Neuronal stem cell (in vitro differentiated cells): ENCODE measurements around the gene GRIN2A.
A peak's percentile ranks its signal among the peaks of the same experiment; 100 is the strongest.

Experiments
- DNase-seq: peaks from one replicate; pipeline ENCODE4 v3.0.0-alpha.2; 2013; ENCODE audit warnings: low spot score
- H2AFZ ChIP-seq: one replicate; pipeline ENCODE4 v1.6.1; 2013; ENCODE audit warnings: mild to moderate bottlenecking, low read length, inconsistent platforms
- H2AK5ac ChIP-seq: 2 replicates; pipeline ENCODE4 v1.6.1; 2013; ENCODE audit warnings: low read depth, mild to moderate bottlenecking, inconsistent platforms, low read length, moderate library complexity, mixed read lengths
- H2BK120ac ChIP-seq: 2 replicates; pipeline ENCODE4 v1.6.1; 2013; ENCODE audit warnings: low read depth, mild to moderate bottlenecking, inconsistent platforms, low read length, moderate library complexity, mixed read lengths
- H2BK12ac ChIP-seq: one replicate; pipeline ENCODE4 v1.6.1; 2013; ENCODE audit warnings: low read length, inconsistent platforms
- H2BK15ac ChIP-seq: 2 replicates; pipeline ENCODE4 v1.6.1; 2013; ENCODE audit warnings: mild to moderate bottlenecking, low read length, inconsistent platforms, mixed read lengths
- H2BK5ac ChIP-seq: one replicate; pipeline ENCODE4 v1.6.1; 2013; ENCODE audit warnings: inconsistent platforms, mild to moderate bottlenecking, low read length, moderate library complexity
- H3K14ac ChIP-seq: one replicate; pipeline ENCODE4 v1.6.1; 2013; ENCODE audit warnings: low read length, inconsistent platforms
- H3K18ac ChIP-seq: 2 replicates; pipeline ENCODE4 v1.6.1; 2013; ENCODE audit warnings: low read length, inconsistent platforms
- H3K23ac ChIP-seq: 2 replicates; pipeline ENCODE4 v1.6.1; 2013; ENCODE audit warnings: low read depth, mild to moderate bottlenecking, mixed read lengths, low read length, inconsistent platforms; ENCODE audit not compliant: poor library complexity
- H3K27ac ChIP-seq: replicated peaks from 3 replicates; pipeline ENCODE4 v1.5.1; 2013; ENCODE audit warnings: low read length, inconsistent platforms
- H3K27me3 ChIP-seq, 3 experiments: 2 replicates each; pipeline ENCODE4 v1.6.1; 2013; ENCODE audit warnings: low read length in 3 of 3, mild to moderate bottlenecking in 2 of 3, inconsistent platforms in 1 of 3, low read depth in 1 of 3, mixed read lengths in 1 of 3, moderate library complexity in 1 of 3; ENCODE audit not compliant: control insufficient read depth in 3 of 3, insufficient read depth in 3 of 3
- H3K36me3 ChIP-seq, 2 donors: replicated peaks in 1 of 2; 2 replicates each; pipeline ENCODE4 v1.6.1; 2013; ENCODE audit warnings: low read length in 2 of 2; ENCODE audit not compliant: control insufficient read depth in 2 of 2, insufficient read depth in 2 of 2
- H3K4ac ChIP-seq: 2 replicates; pipeline ENCODE4 v1.6.1; 2013; ENCODE audit warnings: inconsistent platforms, mild to moderate bottlenecking, low read length, moderate library complexity
- H3K4me1 ChIP-seq, 2 donors: 1 replicate in 1 of 2; 2 replicates in 1 of 2; pipeline ENCODE4 v1.6.1; 2013; ENCODE audit warnings: low read length in 2 of 2, low read depth in 1 of 2; ENCODE audit not compliant: control insufficient read depth in 2 of 2, insufficient read depth in 1 of 2
- H3K4me2 ChIP-seq: one replicate; pipeline ENCODE4 v1.6.1; 2013; ENCODE audit warnings: mild to moderate bottlenecking, low read length, inconsistent platforms; ENCODE audit not compliant: insufficient read depth, poor library complexity, severe bottlenecking
- H3K4me3 ChIP-seq, 2 donors: 2 replicates each; pipeline ENCODE4 v1.5.1; 2013; ENCODE audit warnings: low read length in 2 of 2, mild to moderate bottlenecking in 2 of 2, inconsistent platforms in 1 of 2, moderate library complexity in 1 of 2
- H3K79me1 ChIP-seq: one replicate; pipeline ENCODE4 v1.6.1; 2013; ENCODE audit warnings: low read depth, mild to moderate bottlenecking, inconsistent platforms, low read length, moderate library complexity
- H3K9ac ChIP-seq: one replicate; pipeline ENCODE4 v1.6.1; 2013; ENCODE audit warnings: mild to moderate bottlenecking, low read depth, low read length, inconsistent platforms; ENCODE audit not compliant: poor library complexity
- H3K9me3 ChIP-seq, 2 donors: replicated peaks in 1 of 2; 2 replicates each; pipeline versions ENCODE3 to v1.6.1; 2013; ENCODE audit warnings: low read length in 2 of 2, mild to moderate bottlenecking in 2 of 2, inconsistent platforms in 1 of 2, low read depth in 1 of 2, mixed read lengths in 1 of 2, moderate library complexity in 1 of 2; ENCODE audit not compliant: control insufficient read depth in 2 of 2, insufficient read depth in 1 of 2
- H4K8ac ChIP-seq: one replicate; pipeline ENCODE4 v1.6.1; 2013; ENCODE audit warnings: low read depth, mild to moderate bottlenecking, inconsistent platforms, low read length, moderate library complexity
- H4K91ac ChIP-seq: one replicate; pipeline ENCODE4 v1.6.1; 2013; ENCODE audit warnings: low read length, low read depth, mild to moderate bottlenecking, inconsistent platforms; ENCODE audit not compliant: poor library complexity
- WGBS, 2 donors: extraction: QIAGEN DNeasy Blood & Tissue Kit; methylation state at CpG; one replicate each; pipeline ENCODE4 v1.1.7; 2013; ENCODE audit warnings: missing lambda C conversion rate in 2 of 2, mixed read lengths in 1 of 2; ENCODE audit not compliant: insufficient read length in 2 of 2, insufficient replicate concordance in 1 of 2; ENCODE audit errors: extremely low coverage in 2 of 2; 5-methylcytosine and 5-hydroxymethylcytosine counted together

The GRIN2A gene

GRCh38 chr16:10048850-10049249, 133.4 kb downstream of the GRIN2A start:
- Histone ChIP-seq H3K18ac (no peak overlapping the region), H3K4ac (no peak overlapping the region), H2AK5ac (no peak overlapping the region), H2BK12ac (no peak overlapping the region), H3K9me3 (no peaks in the 10 kb centered on the region), H3K4me2 (no peak overlapping the region), H3K36me3 (no peaks in the 10 kb centered on the region), H3K27me3 (no peaks in the 10 kb centered on the region), H2BK5ac (no peak overlapping the region), H3K4me1 (no peaks in the 10 kb centered on the region), H3K79me1 (no peaks in the 10 kb centered on the region), H2AFZ (no peak overlapping the region), H3K14ac (no peak overlapping the region), H3K4me3 (no peak overlapping the region), H3K23ac (no peak overlapping the region), H3K27ac (no peak overlapping the region), H4K8ac (no peak overlapping the region), H4K91ac (no peak overlapping the region), H2BK120ac (no peak overlapping the region), H3K9ac (no peak overlapping the region), H2BK15ac (no peak overlapping the region)
- DNase-seq, result no peak
- WGBS, 2 donors, result no CpG with 5 or more reads among the region's 4 CpGs

- Histone ChIP-seq H2BK15ac (no peak overlapping the region), H2BK12ac (no peak overlapping the region), H3K79me1 (no peaks in the 10 kb centered on the region), H3K9me3 (no peaks in the 10 kb centered on the region), H3K23ac (no peak overlapping the region), H3K4me3 (no peak overlapping the region), H3K4ac (no peak overlapping the region), H2BK120ac (no peak overlapping the region), H3K9ac (no peak overlapping the region), H3K4me1 (no peaks in the 10 kb centered on the region), H4K91ac (no peak overlapping the region), H2AK5ac (no peak overlapping the region), H2BK5ac (no peak overlapping the region), H2AFZ (no peak overlapping the region), H4K8ac (no peak overlapping the region), H3K14ac (no peak overlapping the region), H3K27ac (no peak overlapping the region), H3K36me3 (no peaks in the 10 kb centered on the region), H3K4me2 (no peak overlapping the region), H3K27me3 (no peaks in the 10 kb centered on the region), H3K18ac (no peak overlapping the region)
- DNase-seq, result no peak
- WGBS, 2 donors, result no CpG with 5 or more reads among the region's 4 CpGs
These were observed 136.3 kb downstream of the GRIN2A start for GRCh38 chr16:10045947-10046346.

GRCh38 chr16:10045291-10045775, 136.9 kb downstream of the GRIN2A start:
- WGBS, 2 donors, result no CpG with 5 or more reads among the region's 5 CpGs
- Histone ChIP-seq H3K9me3 (no peaks in the 10 kb centered on the region), H3K27ac (no peak overlapping the region)

GRCh38 chr16:10040136-10041080, 141.8 kb downstream of the GRIN2A start:
- peak overlapping the region in 1 of 2 donors; percentile 9 for H3K4me3 ChIP-seq
- no peak overlapping the region for H3K4ac ChIP-seq
- no peak overlapping the region for H2BK12ac ChIP-seq
- H2AK5ac ChIP-seq, result no peak overlapping the region
- H3K14ac ChIP-seq, result no peak overlapping the region
- H3K27ac ChIP-seq, result no peak overlapping the region
- peak overlapping the region; percentile 53 for H4K8ac ChIP-seq
- peaks cover 1% of the 10 kb centered on the region for H3K79me1 ChIP-seq
- no peak overlapping the region for H3K9ac ChIP-seq
- H3K23ac ChIP-seq, result no peak overlapping the region
- no peak overlapping the region for H2AFZ ChIP-seq
- DNase-seq, result no peak
- no peaks in the 10 kb centered on the region for H3K9me3 ChIP-seq
- H3K36me3 ChIP-seq, result no peaks in the 10 kb centered on the region
- H3K27me3 ChIP-seq, result peaks cover 0 to 4% (median 0%) of the 10 kb centered on the region in 3 experiments
- no peak overlapping the region for H3K18ac ChIP-seq
- H2BK120ac ChIP-seq, result no peak overlapping the region
- H4K91ac ChIP-seq, result no peak overlapping the region
- H2BK5ac ChIP-seq, result no peak overlapping the region
- H3K4me2 ChIP-seq, result no peak overlapping the region
- peaks cover 0 to 12% of the 10 kb centered on the region in 2 donors for H3K4me1 ChIP-seq
- no peak overlapping the region for H2BK15ac ChIP-seq
- 100% methylated on average over 5 to 6 of the region's 17 CpGs for WGBS, 2 donors

More at GRCh38 chr16:10045291-10045775, 136.9 kb downstream of the GRIN2A start:
- Histone ChIP-seq H3K36me3 (no peaks in the 10 kb centered on the region), H3K4me1 (peaks cover 0 to 1% of the 10 kb centered on the region in 2 donors), H2AK5ac (no peak overlapping the region), H3K18ac (no peak overlapping the region), H2AFZ (no peak overlapping the region), H2BK12ac (no peak overlapping the region), H3K4me3 (no peak overlapping the region), H3K4me2 (no peak overlapping the region), H2BK5ac (no peak overlapping the region), H2BK120ac (no peak overlapping the region), H3K27me3 (no peaks in the 10 kb centered on the region), H2BK15ac (no peak overlapping the region), H3K14ac (no peak overlapping the region), H3K23ac (no peak overlapping the region), H4K91ac (no peak overlapping the region), H3K9ac (no peak overlapping the region), H4K8ac (no peak overlapping the region), H3K4ac (no peak overlapping the region), H3K79me1 (no peaks in the 10 kb centered on the region)
- DNase-seq, result no peak
